ENCODE measurements around the gene CDC42BPG. TPM values are rescaled to one million over a fixed set of nuclear protein-coding genes. Genes with fewer than 3 reads are reported as not detected.

The CDC42BPG gene, protein sequence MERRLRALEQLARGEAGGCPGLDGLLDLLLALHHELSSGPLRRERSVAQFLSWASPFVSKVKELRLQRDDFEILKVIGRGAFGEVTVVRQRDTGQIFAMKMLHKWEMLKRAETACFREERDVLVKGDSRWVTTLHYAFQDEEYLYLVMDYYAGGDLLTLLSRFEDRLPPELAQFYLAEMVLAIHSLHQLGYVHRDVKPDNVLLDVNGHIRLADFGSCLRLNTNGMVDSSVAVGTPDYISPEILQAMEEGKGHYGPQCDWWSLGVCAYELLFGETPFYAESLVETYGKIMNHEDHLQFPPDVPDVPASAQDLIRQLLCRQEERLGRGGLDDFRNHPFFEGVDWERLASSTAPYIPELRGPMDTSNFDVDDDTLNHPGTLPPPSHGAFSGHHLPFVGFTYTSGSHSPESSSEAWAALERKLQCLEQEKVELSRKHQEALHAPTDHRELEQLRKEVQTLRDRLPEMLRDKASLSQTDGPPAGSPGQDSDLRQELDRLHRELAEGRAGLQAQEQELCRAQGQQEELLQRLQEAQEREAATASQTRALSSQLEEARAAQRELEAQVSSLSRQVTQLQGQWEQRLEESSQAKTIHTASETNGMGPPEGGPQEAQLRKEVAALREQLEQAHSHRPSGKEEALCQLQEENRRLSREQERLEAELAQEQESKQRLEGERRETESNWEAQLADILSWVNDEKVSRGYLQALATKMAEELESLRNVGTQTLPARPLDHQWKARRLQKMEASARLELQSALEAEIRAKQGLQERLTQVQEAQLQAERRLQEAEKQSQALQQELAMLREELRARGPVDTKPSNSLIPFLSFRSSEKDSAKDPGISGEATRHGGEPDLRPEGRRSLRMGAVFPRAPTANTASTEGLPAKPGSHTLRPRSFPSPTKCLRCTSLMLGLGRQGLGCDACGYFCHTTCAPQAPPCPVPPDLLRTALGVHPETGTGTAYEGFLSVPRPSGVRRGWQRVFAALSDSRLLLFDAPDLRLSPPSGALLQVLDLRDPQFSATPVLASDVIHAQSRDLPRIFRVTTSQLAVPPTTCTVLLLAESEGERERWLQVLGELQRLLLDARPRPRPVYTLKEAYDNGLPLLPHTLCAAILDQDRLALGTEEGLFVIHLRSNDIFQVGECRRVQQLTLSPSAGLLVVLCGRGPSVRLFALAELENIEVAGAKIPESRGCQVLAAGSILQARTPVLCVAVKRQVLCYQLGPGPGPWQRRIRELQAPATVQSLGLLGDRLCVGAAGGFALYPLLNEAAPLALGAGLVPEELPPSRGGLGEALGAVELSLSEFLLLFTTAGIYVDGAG (N-terminal part only)
- total RNA-seq, result 0.12 and 0.32 TPM in 2 replicates

DNA sequence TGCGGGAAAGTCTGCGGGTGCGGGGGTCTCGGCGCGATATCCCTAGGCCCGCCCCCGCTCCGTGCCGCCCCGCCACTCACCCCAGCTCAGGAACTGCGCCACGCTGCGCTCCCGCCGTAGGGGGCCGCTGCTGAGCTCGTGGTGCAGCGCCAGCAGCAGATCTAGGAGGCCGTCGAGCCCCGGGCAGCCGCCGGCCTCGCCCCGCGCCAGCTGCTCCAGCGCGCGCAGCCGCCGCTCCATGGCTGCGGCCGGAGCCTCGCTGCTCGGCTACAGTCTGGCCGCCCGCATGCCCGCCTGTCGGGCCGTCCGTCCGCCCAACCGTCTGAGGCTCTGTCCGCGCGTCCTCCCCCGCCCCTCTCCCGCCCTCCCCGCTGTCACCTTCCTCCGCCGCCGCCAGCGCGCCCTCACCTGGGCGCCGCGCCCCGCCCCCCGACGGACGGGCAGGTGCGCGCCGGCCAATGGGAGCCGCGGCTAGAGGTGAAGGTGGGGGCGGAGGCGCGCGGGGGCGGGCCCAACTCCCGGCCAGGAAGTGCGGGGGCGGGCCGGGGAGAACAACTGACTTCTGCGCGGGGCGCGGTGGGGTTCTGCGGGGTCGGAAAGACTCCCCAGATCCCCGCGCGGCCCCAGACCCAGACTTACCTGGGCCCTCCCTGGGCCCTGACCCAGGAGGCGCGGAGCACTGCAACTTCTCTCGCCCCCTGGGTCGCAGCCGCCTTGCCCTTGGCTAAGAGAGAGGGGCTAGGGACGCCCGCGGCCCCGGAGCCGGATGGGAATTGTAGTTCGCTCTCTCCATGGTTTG lies at the start of gene CDC42BPG:
CDC42BPG (minus strand) TSS at position 324 of the 799 bp plus-strand sequence; CDS start at position 240, 84 bp downstream.

DNA sequence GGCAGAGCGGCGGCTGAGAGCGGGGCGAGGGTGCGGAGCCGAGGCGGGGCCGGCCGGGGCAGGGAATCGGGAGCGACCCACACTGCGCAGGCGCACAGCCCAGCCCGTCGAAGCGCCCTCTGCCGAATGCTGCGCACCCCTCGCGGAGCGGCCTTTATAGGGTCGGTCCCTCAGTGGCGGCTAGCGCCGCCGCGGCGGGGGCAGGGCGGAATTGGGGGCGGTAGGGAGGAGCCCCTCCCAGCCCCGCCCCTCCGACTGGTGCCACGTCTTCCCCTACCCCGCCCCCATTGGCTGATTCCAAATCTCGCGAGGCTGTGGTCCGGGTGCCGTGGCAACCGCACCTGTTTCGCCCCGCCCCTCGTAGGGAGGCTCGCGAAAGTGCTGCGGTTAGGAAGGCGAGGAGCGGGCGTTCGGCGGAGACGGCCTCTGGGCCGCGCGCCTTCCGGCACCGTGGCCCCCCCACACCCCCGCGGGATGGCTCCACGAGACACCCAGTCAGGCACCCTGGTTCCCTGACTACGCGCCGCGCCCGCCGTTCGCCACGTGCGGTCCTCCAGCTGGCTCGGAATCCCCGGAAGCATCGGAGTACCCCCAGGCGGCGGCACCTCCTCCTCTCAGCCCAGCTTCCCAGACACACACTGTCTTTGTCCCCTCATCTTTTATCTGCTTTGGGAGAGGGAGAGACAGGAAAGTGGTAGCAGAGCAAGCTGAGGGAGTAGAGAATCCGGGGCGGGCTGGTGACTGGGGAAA lies 34.2 kb upstream of the CDC42BPG start, which contains the start of gene EHD1:
EHD1 (minus strand) TSS at position 128 of the 750 bp plus-strand sequence. CDS start 157 bp downstream, outside the sequence.

DNA sequence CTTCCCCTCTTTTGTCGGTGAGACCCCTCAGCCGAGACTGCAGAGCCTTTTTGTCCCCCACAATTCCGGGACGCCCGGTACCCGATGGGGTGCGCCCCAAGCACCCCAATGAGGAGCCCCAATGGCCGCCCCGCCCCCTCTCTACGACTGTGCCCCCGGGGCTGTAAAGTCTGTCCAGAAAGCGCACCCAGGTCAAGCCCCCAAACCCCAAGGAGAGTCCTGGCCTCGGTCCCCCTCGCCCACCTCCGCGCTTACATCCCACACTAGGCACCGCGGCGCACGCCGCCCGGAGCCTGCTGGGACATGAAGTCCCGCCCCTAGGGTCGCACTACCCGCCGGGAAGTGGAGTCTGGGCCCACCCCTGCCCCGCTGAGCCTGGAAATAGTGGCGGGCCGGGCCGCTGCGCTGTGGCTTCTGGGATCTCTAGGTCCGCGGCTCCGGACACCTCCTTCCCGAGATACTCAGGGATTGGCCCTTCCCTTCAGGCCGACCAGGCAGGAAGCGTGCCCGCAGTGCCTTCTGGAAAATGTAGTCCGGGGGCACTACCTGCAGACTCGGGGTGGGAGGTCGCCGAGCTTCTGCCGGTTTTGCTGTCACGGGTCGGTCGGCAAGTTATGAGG lies 34.1 kb downstream of the CDC42BPG start, which contains the start of gene MEN1:
MEN1 (minus strand) TSS at position 281 of the 620 bp plus-strand sequence. CDS start 442 bp downstream, outside the sequence.

DNA sequence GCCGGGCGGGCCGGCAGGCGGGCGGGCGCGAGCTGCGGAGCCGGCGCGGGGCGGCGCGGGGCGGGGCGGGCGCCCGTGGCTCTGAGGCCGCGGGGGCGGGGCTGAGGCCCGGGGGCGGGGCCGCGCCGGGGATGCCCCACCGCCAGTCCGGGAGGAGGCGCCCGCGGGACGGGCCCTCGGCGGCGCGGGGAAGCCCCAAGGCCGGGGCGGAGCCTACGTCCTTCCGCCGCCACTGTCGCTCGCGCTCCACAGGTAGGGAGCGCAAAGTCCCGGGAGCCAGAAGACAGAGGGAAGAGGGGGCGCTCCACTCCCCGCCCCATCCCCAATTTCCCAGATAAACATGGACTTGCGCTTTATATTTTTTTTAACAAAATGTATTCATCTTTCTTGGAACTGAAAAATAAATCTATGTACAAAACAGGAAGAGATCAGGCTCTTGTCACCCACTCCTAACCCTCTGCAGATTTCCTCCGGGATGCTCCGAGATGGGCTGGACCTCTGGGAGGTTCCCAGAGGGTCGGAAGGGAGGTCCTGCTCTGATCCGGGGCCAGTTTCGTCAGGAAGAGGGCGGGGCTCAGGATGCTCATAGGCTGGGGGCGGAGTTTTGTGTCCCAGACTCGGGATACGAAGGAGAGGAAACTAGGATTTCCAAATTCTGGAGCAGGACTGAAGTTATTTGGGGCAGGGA lies 41.2 kb downstream of the CDC42BPG start, which contains the start of gene MAP4K2:
MAP4K2 (minus strand) TSS at position 57 of the 688 bp plus-strand sequence. CDS start 65 bp downstream, outside the sequence.

DNA sequence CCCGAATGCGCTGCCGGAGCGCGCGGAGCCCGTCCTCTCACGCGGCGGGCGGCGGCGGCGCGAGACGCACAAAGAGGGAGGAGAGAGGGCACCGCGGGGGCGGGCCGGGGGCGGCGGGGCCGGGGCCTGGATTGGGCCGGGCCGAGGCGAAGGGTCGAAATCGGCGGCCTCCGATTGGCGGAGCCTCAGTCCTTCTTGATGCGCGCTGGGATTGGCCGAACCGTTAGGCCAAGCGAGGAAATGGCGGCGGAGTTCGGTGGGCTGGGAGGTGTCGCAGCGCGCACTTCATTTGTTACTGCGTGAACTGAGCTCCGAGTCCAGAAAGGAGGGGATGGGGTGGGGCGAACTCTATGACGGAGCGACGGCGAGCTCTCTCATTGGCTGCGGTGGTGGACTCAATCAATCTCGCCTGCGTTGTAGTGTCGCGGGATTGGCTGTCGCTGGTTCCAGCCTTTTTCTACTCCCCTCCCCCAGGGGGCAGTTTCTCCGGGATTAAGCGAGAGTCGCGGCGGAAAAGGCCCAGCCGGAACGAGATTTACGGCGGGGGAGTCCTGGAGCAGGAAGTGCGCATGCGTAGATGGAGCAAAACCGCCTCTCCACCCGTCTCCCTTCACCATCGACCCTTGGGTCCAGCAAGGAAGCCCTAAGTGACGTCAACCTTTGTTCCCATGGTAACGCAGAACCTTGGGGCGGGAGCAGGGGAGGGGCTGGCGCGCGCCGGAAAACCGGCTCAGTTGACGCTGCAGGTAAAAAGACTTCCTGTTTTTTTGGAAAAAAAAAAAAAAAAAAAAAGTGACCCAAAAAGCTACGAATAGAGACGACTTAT lies 65.8 kb downstream of the CDC42BPG start, which contains the start of gene SF1:
SF1 (minus strand) TSS at position 70 of the 826 bp plus-strand sequence. CDS start 150 bp downstream, outside the sequence.

Other genes starting within 250 kb of the CDC42BPG start
- gene NRXN2, start 121.5 kb downstream of the CDC42BPG start, total RNA-seq, result 107 and 111 TPM in 2 replicates
- gene RASGRP2, start 100.5 kb downstream of the CDC42BPG start, total RNA-seq, result 1.3 and 1.7 TPM in 2 replicates
- 0.81 and 0.97 TPM in 2 replicates for gene PYGM, start 84.7 kb downstream of the CDC42BPG start, total RNA-seq
- 123 and 156 TPM in 2 replicates for gene SF1, start 66.1 kb downstream of the CDC42BPG start, total RNA-seq
- gene MAP4K2, start 41.4 kb downstream of the CDC42BPG start, total RNA-seq, result 19.6 and 20.9 TPM in 2 replicates
- gene MEN1, start 34.1 kb downstream of the CDC42BPG start, total RNA-seq, result 16.8 and 19.0 TPM in 2 replicates
- gene EHD1, start 34.0 kb upstream of the CDC42BPG start, total RNA-seq, result 86.5 and 115 TPM in 2 replicates
- gene ATG2A, start 72.6 kb upstream of the CDC42BPG start, total RNA-seq, result 17.5 and 19.2 TPM in 2 replicates
- 12.3 and 14.6 TPM in 2 replicates for gene PPP2R5B, start 80.0 kb upstream of the CDC42BPG start, total RNA-seq
- not detected in 2 replicates for gene GPHA2, start 91.2 kb upstream of the CDC42BPG start, total RNA-seq
- gene MAJIN, start 127.5 kb upstream of the CDC42BPG start, total RNA-seq, result not detected in 2 replicates
- 1.2 and 2.3 TPM in 2 replicates for gene BATF2, start 152.3 kb upstream of the CDC42BPG start, total RNA-seq
- gene ARL2, start 169.5 kb upstream of the CDC42BPG start, total RNA-seq, result 71.7 and 85.9 TPM in 2 replicates
- gene SNX15, start 182.8 kb upstream of the CDC42BPG start, total RNA-seq, result 16.6 and 19.4 TPM in 2 replicates
- 7.0 and 9.6 TPM in 2 replicates for gene SAC3D1, start 196.6 kb upstream of the CDC42BPG start, total RNA-seq
- gene NAALADL1, start 213.9 kb upstream of the CDC42BPG start, total RNA-seq, result 34.1 and 35.2 TPM in 2 replicates
- gene CDCA5, start 239.4 kb upstream of the CDC42BPG start, total RNA-seq, result 1.3 and 1.5 TPM in 2 replicates
- gene ZFPL1, start 239.6 kb upstream of the CDC42BPG start, total RNA-seq, result 45.6 and 48.7 TPM in 2 replicates